Astrocyte (in vitro differentiated cells and primary cell): ENCODE data around the gene RFX1. TPM values are rescaled to one million over a fixed set of nuclear protein-coding genes. Genes with fewer than 3 reads are reported as not detected.
"Not testable (repeated sequence)": the region's sequence is repeated elsewhere in the genome, so short reads cannot be mapped to it uniquely, and the experiment has no call there.

Experiments used
- DNase-seq: peaks from one replicate; pipeline ENCODE4 v3.0.0-alpha.2; 2010; ENCODE audit warnings: low read depth
- FAIRE-seq: peaks from 2 replicates; lab custom pipeline; 2011; peaks lifted over from hg19 to GRCh38; lab: Jason Lieb, UNC
- H2AFZ ChIP-seq: 2 replicates; pipeline ENCODE4 v1.6.0; 2012; ENCODE audit warnings: low read depth, low read length, inconsistent platforms
- H3K27ac ChIP-seq: 2 replicates; pipeline ENCODE4 v1.5.1; 2011; ENCODE audit warnings: low read depth, low read length, inconsistent platforms
- H3K27me3 ChIP-seq: 2 replicates; pipeline ENCODE4 v1.6.0; 2011; ENCODE audit warnings: low read length, inconsistent platforms; ENCODE audit not compliant: insufficient read depth
- H3K36me3 ChIP-seq: 2 replicates; pipeline ENCODE4 v1.5.1; 2011; ENCODE audit warnings: low read length, inconsistent platforms; ENCODE audit not compliant: insufficient read depth
- H3K4me1 ChIP-seq: 2 replicates; pipeline ENCODE4 v1.5.1; 2011; ENCODE audit warnings: low read length, inconsistent platforms; ENCODE audit not compliant: insufficient read depth
- H3K4me2 ChIP-seq: 2 replicates; pipeline ENCODE4 v1.6.0; 2012; ENCODE audit warnings: low read length, inconsistent platforms
- H3K4me3 ChIP-seq: 2 replicates; pipeline ENCODE4 v1.5.1; 2011; ENCODE audit warnings: low read depth, mild to moderate bottlenecking, low read length, inconsistent platforms; ENCODE audit not compliant: insufficient read depth
- H3K79me2 ChIP-seq: 2 replicates; pipeline ENCODE4 v1.6.0; 2012; ENCODE audit warnings: mild to moderate bottlenecking, low read length, inconsistent platforms; ENCODE audit not compliant: insufficient read depth
- H3K9ac ChIP-seq: 2 replicates; pipeline ENCODE4 v1.6.0; 2012; ENCODE audit warnings: mild to moderate bottlenecking, low read length, inconsistent platforms
- H3K9me3 ChIP-seq: 2 replicates; pipeline ENCODE4 v1.5.1; 2012; ENCODE audit warnings: low read depth, mild to moderate bottlenecking, low read length, inconsistent platforms; ENCODE audit not compliant: insufficient read depth
- H4K20me1 ChIP-seq: 2 replicates; pipeline ENCODE4 v1.6.0; 2012; ENCODE audit warnings: low read length, inconsistent platforms; ENCODE audit not compliant: insufficient read depth
- H3K27ac Mint-ChIP-seq: one replicate; pipeline ENCODE4 v1.8.0; 2021; ENCODE audit warnings: mild to moderate bottlenecking, mixed read lengths; ENCODE audit not compliant: unreplicated experiment
- H3K27me3 Mint-ChIP-seq: one replicate; pipeline ENCODE4 v1.8.0; 2021; ENCODE audit warnings: low read depth, mixed read lengths; ENCODE audit not compliant: unreplicated experiment
- H3K36me3 Mint-ChIP-seq: one replicate; pipeline ENCODE4 v1.8.0; 2021; ENCODE audit warnings: low read depth, mixed read lengths; ENCODE audit not compliant: unreplicated experiment
- H3K4me1 Mint-ChIP-seq: one replicate; pipeline ENCODE4 v1.8.0; 2021; ENCODE audit warnings: low read depth, mixed read lengths; ENCODE audit not compliant: unreplicated experiment
- H3K4me3 Mint-ChIP-seq: one replicate; pipeline ENCODE4 v1.8.0; 2021; ENCODE audit warnings: mild to moderate bottlenecking, moderate library complexity, mixed read lengths; ENCODE audit not compliant: unreplicated experiment
- H3K9me3 Mint-ChIP-seq: one replicate; pipeline ENCODE4 v1.8.0; 2021; ENCODE audit warnings: mild to moderate bottlenecking, mixed read lengths; ENCODE audit not compliant: unreplicated experiment
- EZH2 ChIP-seq: IDR thresholded peaks from 2 replicates; pipeline ENCODE4 v1.6.1; 2012; ENCODE audit warnings: mild to moderate bottlenecking, low read length, inconsistent platforms; ENCODE audit not compliant: insufficient read depth
- total RNA-seq: library from RNA; stranded (reverse); gene quantifications from 2 replicates; pipeline ENCODE4 v1.2.1, GENCODE V29; 2021
- TF ChIP-seq, protein P1 (sequence below): IDR thresholded peaks from 2 replicates; pipeline ENCODE4 v1.5.1; 2011; ENCODE audit warnings: low read depth, mild to moderate bottlenecking, inconsistent platforms, low read length, moderate library complexity; ENCODE audit not compliant: insufficient read depth

RFX1 gene
- total RNA-seq, 1 donor from 2014 or later = 11.8 TPM

DNA sequence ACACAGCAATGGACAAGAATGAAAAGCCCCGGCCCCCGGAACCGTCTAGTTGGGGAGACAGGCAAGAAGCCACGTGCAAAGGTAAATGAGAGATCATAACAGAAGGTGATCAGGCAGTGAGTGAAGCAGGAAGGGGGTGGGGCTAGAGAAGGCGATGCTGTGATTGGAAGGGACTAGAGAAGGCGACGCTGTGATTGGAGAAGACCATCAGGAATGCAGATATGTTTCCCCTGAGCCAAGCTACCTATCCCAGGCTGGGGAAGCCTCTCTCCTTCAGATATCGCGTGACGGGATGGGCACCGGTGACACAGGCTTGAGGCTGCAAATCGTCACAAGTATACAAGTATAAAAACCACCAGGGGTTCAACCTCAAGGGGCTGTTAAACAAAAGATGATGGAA lies 32.0 kb downstream of the RFX1 start:
- no peaks in the 10 kb centered on the region for H3K79me2 ChIP-seq
- Mint-ChIP-seq H3K4me1 (peaks cover 7% of the 10 kb centered on the region), H3K27ac (peak overlapping the region; percentile 47), H3K4me3 (no peak overlapping the region), H3K9me3 (no peaks in the 10 kb centered on the region), H3K36me3 (peaks cover 24% of the 10 kb centered on the region), H3K27me3 (no peaks in the 10 kb centered on the region)
- no peaks in the 10 kb centered on the region for H3K4me1 ChIP-seq
- H3K9me3 ChIP-seq = no peaks in the 10 kb centered on the region
- H3K36me3 ChIP-seq = no peaks in the 10 kb centered on the region
- H3K4me2 ChIP-seq = no peak overlapping the region
- H4K20me1 ChIP-seq = no peaks in the 10 kb centered on the region
- no peak for DNase-seq
- FAIRE-seq = no peak
- no peak overlapping the region for H3K9ac ChIP-seq
- no peak overlapping the region for H3K4me3 ChIP-seq
- H2AFZ ChIP-seq = no peak overlapping the region
- no peaks in the 10 kb centered on the region for H3K27me3 ChIP-seq
- no peak for TF ChIP-seq EZH2
- TF ChIP-seq, protein P1, sequence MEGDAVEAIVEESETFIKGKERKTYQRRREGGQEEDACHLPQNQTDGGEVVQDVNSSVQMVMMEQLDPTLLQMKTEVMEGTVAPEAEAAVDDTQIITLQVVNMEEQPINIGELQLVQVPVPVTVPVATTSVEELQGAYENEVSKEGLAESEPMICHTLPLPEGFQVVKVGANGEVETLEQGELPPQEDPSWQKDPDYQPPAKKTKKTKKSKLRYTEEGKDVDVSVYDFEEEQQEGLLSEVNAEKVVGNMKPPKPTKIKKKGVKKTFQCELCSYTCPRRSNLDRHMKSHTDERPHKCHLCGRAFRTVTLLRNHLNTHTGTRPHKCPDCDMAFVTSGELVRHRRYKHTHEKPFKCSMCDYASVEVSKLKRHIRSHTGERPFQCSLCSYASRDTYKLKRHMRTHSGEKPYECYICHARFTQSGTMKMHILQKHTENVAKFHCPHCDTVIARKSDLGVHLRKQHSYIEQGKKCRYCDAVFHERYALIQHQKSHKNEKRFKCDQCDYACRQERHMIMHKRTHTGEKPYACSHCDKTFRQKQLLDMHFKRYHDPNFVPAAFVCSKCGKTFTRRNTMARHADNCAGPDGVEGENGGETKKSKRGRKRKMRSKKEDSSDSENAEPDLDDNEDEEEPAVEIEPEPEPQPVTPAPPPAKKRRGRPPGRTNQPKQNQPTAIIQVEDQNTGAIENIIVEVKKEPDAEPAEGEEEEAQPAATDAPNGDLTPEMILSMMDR = no peak
- no peak overlapping the region for H3K27ac ChIP-seq

DNA sequence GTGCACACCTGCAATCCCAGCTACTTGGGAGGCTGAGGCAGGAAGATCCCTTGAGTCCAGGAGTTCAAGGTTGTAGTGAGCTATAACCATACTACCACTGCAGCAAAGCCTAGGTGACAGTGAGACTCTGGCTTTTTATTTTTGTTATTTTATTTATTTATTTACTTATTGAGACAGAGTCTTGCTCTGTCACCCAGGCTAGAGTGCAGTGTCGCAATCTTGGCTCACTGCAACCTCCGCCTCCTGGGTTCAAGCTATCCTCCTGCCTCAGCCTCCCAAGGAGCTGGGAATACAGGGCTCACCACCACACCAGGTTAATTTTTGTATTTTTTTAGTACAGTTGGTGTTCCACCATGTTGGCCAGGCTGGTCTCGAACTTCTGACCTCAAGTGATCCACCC lies 32.6 kb downstream of the RFX1 start:
- not testable (repeated sequence) for H3K79me2 ChIP-seq, H4K20me1 ChIP-seq, H3K9me3 Mint-ChIP-seq, H3K27ac Mint-ChIP-seq, DNase-seq, H3K27ac ChIP-seq, H3K27me3 Mint-ChIP-seq, H3K4me1 Mint-ChIP-seq, H3K4me2 ChIP-seq, H3K4me3 Mint-ChIP-seq, H3K36me3 ChIP-seq, H3K4me1 ChIP-seq, H3K9ac ChIP-seq, H3K4me3 ChIP-seq, H3K27me3 ChIP-seq, H2AFZ ChIP-seq, H3K9me3 ChIP-seq, FAIRE-seq
- H3K36me3 Mint-ChIP-seq = peaks cover 26% of the 10 kb centered on the region

DNA sequence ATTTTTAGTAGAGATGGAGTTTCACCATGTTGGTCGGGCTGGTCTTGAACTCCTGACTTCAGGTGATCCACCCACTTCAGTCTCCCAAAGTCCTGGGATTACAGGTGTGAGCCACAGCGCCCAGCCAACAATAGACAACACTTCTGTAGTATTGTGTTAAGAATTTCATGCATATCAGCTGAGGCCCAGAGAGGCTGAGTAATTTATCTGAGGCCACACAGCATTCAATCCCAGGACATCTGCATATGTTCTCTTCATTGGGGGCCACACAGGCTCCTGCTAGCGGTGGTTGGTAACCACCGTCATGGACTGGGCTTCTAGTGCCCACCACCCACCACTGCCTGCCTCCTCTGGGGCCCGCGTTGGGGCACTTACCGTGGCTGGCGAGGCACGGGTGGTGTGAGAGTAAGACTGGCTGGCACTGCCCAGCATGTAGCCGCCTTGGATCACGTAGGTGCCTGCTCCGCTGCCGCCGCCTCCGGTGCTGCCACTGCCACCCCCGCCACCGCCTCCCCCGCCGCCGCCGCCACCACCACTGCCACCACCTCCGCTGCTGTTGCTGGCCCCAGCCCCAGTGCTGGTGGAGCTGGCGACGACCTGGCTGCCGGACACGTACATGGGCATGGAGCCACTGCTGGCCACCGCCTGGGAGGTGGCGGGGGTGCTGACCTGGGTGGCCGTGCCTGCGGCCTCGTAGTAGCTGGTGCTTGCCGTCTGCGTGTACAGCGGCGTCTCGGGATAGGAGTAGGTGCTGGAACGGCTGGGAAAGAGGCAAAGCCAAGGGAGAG lies 33.6 kb downstream of the RFX1 start:
- peaks cover 7% of the 10 kb centered on the region for H3K4me1 Mint-ChIP-seq
- H3K9ac ChIP-seq = no peak overlapping the region
- H3K27me3 ChIP-seq = no peaks in the 10 kb centered on the region
- H3K27ac ChIP-seq = no peak overlapping the region
- no peaks in the 10 kb centered on the region for H3K27me3 Mint-ChIP-seq
- no peak for DNase-seq
- H2AFZ ChIP-seq = no peak overlapping the region
- no peaks in the 10 kb centered on the region for H4K20me1 ChIP-seq
- peaks cover 27% of the 10 kb centered on the region for H3K36me3 Mint-ChIP-seq
- no peak overlapping the region for H3K27ac Mint-ChIP-seq
- no peak overlapping the region for H3K4me3 ChIP-seq
- H3K36me3 ChIP-seq = no peaks in the 10 kb centered on the region
- H3K4me1 ChIP-seq = no peaks in the 10 kb centered on the region
- no peak overlapping the region for H3K4me2 ChIP-seq
- no peak for FAIRE-seq
- no peak overlapping the region for H3K4me3 Mint-ChIP-seq
- no peaks in the 10 kb centered on the region for H3K9me3 ChIP-seq
- TF ChIP-seq, protein P1 = no peak
- no peak for TF ChIP-seq EZH2
- H3K9me3 Mint-ChIP-seq = no peaks in the 10 kb centered on the region
- no peaks in the 10 kb centered on the region for H3K79me2 ChIP-seq

DNA sequence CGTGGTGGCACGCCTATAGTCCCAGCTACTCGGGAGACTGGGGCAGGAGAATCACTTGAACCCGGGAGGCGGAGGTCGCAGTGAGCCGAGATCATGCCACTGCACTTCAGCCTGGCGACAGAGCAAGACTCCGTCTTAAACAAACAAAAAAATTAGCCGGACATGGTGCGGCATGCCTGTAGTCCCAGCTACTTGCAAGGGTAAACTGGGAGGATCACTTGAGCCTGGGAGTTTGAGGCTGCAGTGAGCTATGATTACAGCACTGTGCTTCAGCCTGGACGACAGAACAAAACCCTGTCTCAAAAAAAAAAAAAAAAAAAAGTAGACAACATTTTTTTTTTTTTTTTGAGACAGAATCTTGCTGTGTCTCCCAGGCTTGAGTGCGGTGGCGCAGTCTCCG lies 34.3 kb downstream of the RFX1 start:
- not testable (repeated sequence) for H3K9ac ChIP-seq, H3K4me1 Mint-ChIP-seq, H3K27ac Mint-ChIP-seq, H3K4me2 ChIP-seq, H3K79me2 ChIP-seq, H3K4me3 Mint-ChIP-seq, H3K27ac ChIP-seq, H3K27me3 Mint-ChIP-seq, H3K4me3 ChIP-seq, H4K20me1 ChIP-seq, H3K27me3 ChIP-seq, H3K4me1 ChIP-seq, H3K9me3 ChIP-seq, H2AFZ ChIP-seq, H3K36me3 ChIP-seq, H3K9me3 Mint-ChIP-seq, DNase-seq, FAIRE-seq
- peaks cover 27% of the 10 kb centered on the region for H3K36me3 Mint-ChIP-seq
